VCaP (cell line): ENCODE data around the gene LEF1.

Experiments
- H3K27ac ChIP-seq: fragments of 450-650 bp; 2 replicates; pipeline ENCODE4 v1.5.1; 2017
- TF ChIP-seq, protein P1 (sequence below): fragments of 450-650 bp; conservative IDR thresholded peaks from 2 replicates; pipeline ENCODE4 v1.5.1; 2017; ENCODE audit warnings: mild to moderate bottlenecking, moderate library complexity

The LEF1 gene

GRCh38 chr4:108060686-108061321 lies 107.9 kb downstream of the LEF1 start:
- TF ChIP-seq, protein P1, sequence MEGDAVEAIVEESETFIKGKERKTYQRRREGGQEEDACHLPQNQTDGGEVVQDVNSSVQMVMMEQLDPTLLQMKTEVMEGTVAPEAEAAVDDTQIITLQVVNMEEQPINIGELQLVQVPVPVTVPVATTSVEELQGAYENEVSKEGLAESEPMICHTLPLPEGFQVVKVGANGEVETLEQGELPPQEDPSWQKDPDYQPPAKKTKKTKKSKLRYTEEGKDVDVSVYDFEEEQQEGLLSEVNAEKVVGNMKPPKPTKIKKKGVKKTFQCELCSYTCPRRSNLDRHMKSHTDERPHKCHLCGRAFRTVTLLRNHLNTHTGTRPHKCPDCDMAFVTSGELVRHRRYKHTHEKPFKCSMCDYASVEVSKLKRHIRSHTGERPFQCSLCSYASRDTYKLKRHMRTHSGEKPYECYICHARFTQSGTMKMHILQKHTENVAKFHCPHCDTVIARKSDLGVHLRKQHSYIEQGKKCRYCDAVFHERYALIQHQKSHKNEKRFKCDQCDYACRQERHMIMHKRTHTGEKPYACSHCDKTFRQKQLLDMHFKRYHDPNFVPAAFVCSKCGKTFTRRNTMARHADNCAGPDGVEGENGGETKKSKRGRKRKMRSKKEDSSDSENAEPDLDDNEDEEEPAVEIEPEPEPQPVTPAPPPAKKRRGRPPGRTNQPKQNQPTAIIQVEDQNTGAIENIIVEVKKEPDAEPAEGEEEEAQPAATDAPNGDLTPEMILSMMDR, result no peak
- peak overlapping the region; percentile 77 for H3K27ac ChIP-seq

DNA sequence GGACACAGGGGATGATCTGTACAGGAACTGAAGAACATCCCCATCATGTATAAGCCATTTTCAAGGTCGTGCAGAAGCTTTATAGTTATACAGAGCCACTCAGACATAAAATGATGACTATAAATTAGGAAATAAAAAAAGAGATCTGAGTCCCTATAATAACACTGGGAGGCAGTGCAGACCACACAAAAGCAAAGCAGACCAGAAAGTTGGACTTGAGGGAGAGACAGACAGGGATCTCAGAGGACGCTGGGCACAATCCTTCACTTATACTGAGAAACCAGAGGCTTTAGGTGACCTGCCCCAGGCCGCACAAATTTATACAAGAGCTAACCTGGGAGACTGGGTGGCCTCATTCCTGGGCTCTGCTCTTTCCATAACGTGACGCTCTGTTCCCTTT lies 108.6 kb downstream of the LEF1 start:
- peak overlapping the region; percentile 77 for H3K27ac ChIP-seq

GRCh38 chr4:108058685-108059440 lies 109.9 kb downstream of the LEF1 start:
- peak overlapping the region; percentile 77 for H3K27ac ChIP-seq

More for the DNA sequence above, 108.6 kb downstream of the LEF1 start:
- TF ChIP-seq, protein P1, result peak; percentile 76

DNA sequence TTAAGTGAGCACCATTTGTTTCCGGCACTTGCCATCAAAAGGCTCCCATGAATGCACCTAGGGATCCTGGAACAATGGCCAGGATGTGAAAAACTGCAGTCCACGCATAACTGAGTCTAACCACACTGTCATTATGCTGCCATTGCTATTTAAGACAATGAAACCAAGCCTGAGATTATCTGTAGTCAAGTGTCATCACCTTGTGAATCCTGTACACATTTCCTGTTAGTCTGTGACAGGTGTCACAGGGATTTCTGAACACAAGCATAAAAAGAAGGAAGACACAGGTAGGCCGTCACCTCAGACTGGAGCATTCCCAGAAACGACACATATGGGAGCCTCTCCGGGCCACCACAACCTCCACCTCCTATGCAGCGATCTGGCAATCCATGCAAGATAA lies 112.3 kb downstream of the LEF1 start:
- H3K27ac ChIP-seq, result no peak overlapping the region; the same call in 1 of the 2 replicates
- TF ChIP-seq, protein P1, result no peak

More at GRCh38 chr4:108058685-108059440, 109.9 kb downstream of the LEF1 start:
- TF ChIP-seq, protein P1, result no peak

GRCh38 chr4:108055787-108056186 lies 112.9 kb downstream of the LEF1 start:
- TF ChIP-seq, protein P1, result no peak
- H3K27ac ChIP-seq, result no peak overlapping the region

DNA sequence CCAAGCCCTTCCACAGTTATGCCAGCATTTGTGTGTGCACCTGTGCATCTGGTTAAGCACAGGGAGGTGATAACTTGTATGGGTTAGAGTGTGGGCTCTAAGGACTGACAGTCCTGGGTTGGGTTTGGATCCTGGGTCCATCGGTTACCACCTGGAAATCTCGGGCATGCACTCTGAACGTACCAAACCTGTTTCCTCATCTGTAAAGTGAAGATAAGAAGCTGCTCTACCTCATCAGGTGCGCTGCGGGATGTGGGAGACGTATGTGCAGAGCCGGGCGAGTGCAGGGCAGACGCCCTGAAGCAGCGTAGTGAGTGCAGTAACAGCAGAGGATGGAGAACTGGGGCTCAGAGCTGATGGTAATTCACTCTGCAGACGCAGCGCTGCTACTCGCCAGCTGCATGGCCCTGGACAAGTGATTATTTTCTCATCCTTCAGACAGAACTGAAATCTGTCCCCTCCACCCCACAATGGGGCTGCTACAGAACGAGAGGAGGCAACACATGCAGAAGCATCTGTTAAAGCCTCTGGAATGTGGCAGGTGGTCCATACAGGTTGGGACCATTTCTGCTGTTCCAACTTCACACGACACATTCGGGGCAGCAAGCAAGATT lies 114.6 kb downstream of the LEF1 start:
- TF ChIP-seq, protein P1, result no peak
- H3K27ac ChIP-seq, result no peak overlapping the region

DNA sequence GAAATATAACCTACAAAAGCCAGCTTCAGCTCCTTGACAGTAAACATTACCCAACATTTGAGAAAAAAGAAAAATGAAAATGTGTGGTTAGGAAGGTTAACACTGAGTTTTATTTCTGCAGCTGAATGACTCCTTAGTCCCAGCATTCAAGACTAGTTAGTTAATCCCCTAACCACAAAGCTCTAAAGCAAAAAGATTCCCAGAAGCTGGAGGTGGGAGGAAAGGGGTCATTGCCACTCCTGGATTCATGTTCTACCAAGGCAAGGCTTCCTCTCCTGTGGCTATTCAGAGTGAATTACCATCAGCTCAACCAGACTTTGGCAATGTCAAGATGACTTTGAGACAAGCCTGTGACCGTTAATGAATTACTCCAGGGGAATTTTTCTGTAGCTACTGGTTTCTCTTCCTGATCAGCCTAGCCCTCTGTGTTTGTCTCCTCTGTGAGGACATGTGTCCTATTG lies 115.5 kb downstream of the LEF1 start:
- TF ChIP-seq, protein P1, result no peak
- H3K27ac ChIP-seq, result no peak overlapping the region
